ENCODE data around the gene SELENOK. TPM values are rescaled to one million over a fixed set of nuclear protein-coding genes. Genes with fewer than 3 reads are reported as not detected.

Gene SELENOK
- polyA plus RNA-seq, 2 donors = 50.3 to 81.1 TPM

DNA sequence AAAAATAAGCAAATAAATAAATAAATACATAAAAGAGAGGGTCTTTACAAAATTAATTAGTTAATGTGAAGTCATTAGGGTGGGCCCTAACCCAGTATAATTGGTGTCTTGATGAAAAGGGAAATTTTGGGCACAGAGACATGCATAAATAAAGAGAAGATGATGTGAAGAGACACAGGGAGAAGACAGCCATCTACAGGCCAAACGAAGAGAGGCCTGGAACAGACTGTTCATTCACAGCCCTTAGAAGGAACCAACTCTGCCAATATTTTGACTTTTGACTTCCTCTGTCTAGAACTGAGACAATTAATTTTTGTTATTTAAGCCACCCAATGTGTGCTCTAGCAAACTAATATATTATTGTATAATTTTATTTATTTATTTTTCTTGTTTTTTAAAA is 29.6 kb upstream of the SELENOK start:
- no peaks in the 10 kb centered on the region for H3K9me3 ChIP-seq (ENCODE audit: control insufficient read depth in 2 of 2, insufficient read depth in 1 of 2, low read depth in 1 of 2, low read length in 1 of 2)
- no peak overlapping the region for H3K4me3 ChIP-seq (ENCODE audit: low read depth in 1 of 2, low read length in 2 of 2)
- H3K36me3 ChIP-seq (ENCODE audit: control insufficient read depth in 2 of 2, insufficient read depth in 2 of 2, low read length in 1 of 2) = no peaks in the 10 kb centered on the region
- WGBS, 2 donors = 35 to 53% methylated on average over 1 of the region's 1 CpG
- no peak overlapping the region for H3K27ac ChIP-seq (ENCODE audit: low read depth in 2 of 2, low read length in 1 of 2)
- no peaks in the 10 kb centered on the region for H3K4me1 ChIP-seq (ENCODE audit: control insufficient read depth in 2 of 2, insufficient read depth in 2 of 2, low read length in 1 of 2)
- H3K27me3 ChIP-seq (ENCODE audit: control insufficient read depth in 1 of 2, insufficient read depth in 2 of 2, low read length in 2 of 2) = no peaks in the 10 kb centered on the region

DNA sequence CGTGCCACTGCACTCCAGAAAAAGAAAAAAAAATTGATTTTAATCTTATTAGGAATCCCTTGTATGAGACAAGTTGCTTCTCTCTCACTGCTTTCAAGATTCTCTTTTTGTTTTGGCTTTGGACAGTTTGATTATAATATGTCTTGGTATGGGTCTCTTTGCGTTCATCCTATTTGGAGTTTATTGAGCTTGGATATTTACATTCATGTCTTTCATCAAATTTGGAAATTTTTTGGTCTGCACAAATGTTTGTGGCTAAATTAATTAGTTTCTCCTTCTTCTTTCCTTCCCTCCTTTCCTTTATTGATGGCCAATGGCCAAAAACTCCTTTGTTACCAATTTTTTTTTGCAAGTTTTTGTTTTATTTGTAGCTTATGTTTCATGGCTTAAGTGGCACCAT is 28.1 kb upstream of the SELENOK start:
- WGBS, 2 donors = 88 to 100% methylated on average over 2 of the region's 2 CpGs
- no peaks in the 10 kb centered on the region for H3K27me3 ChIP-seq (ENCODE audit: control insufficient read depth in 1 of 2, insufficient read depth in 2 of 2, low read length in 2 of 2)
- H3K36me3 ChIP-seq (ENCODE audit: control insufficient read depth in 2 of 2, insufficient read depth in 2 of 2, low read length in 1 of 2) = no peaks in the 10 kb centered on the region
- no peaks in the 10 kb centered on the region for H3K9me3 ChIP-seq (ENCODE audit: control insufficient read depth in 2 of 2, insufficient read depth in 1 of 2, low read depth in 1 of 2, low read length in 1 of 2)
- H3K4me1 ChIP-seq (ENCODE audit: control insufficient read depth in 2 of 2, insufficient read depth in 2 of 2, low read length in 1 of 2) = no peaks in the 10 kb centered on the region
- no peak overlapping the region for H3K27ac ChIP-seq (ENCODE audit: low read depth in 2 of 2, low read length in 1 of 2)
- H3K4me3 ChIP-seq (ENCODE audit: low read depth in 1 of 2, low read length in 2 of 2) = no peak overlapping the region

DNA sequence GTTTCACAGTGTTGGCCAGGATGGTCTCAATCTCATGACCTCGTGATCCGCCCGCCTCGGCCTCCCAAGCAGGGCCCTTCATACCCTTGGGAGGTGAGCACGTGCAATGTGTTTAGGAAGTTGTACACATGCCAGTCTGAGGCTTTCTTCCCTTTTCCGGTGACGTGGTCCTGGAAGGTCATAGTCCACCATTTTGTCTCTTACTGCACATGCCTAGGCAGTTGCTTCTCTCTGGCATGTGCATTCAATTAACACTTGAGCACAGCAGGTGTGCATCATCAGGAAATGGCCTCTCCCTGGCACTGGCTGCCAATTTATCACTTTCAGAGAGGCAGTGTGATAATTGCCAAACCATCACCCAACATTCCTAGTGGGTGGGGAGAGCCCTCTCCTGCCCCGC is 21.7 kb upstream of the SELENOK start:
- Histone ChIP-seq H3K27me3 (ENCODE audit: control insufficient read depth in 1 of 2, insufficient read depth in 2 of 2, low read length in 2 of 2) (no peaks in the 10 kb centered on the region), H3K4me1 (ENCODE audit: control insufficient read depth in 2 of 2, insufficient read depth in 2 of 2, low read length in 1 of 2) (no peaks in the 10 kb centered on the region), H3K9me3 (ENCODE audit: control insufficient read depth in 2 of 2, insufficient read depth in 1 of 2, low read depth in 1 of 2, low read length in 1 of 2) (no peaks in the 10 kb centered on the region), H3K36me3 (ENCODE audit: control insufficient read depth in 2 of 2, insufficient read depth in 2 of 2, low read length in 1 of 2) (no peaks in the 10 kb centered on the region), H3K27ac (ENCODE audit: low read depth in 2 of 2, low read length in 1 of 2) (no peak overlapping the region), H3K4me3 (ENCODE audit: low read depth in 1 of 2, low read length in 2 of 2) (no peak overlapping the region)
- 88 to 89% methylated on average over 7 to 8 of the region's 8 CpGs for WGBS, 2 donors

- Histone ChIP-seq H3K27ac (ENCODE audit: low read depth in 2 of 2, low read length in 1 of 2) (no peak overlapping the region), H3K27me3 (ENCODE audit: control insufficient read depth in 1 of 2, insufficient read depth in 2 of 2, low read length in 2 of 2) (no peaks in the 10 kb centered on the region), H3K4me1 (ENCODE audit: control insufficient read depth in 2 of 2, insufficient read depth in 2 of 2, low read length in 1 of 2) (no peaks in the 10 kb centered on the region), H3K9me3 (ENCODE audit: control insufficient read depth in 2 of 2, insufficient read depth in 1 of 2, low read depth in 1 of 2, low read length in 1 of 2) (no peaks in the 10 kb centered on the region), H3K4me3 (ENCODE audit: low read depth in 1 of 2, low read length in 2 of 2) (no peak overlapping the region), H3K36me3 (ENCODE audit: control insufficient read depth in 2 of 2, insufficient read depth in 2 of 2, low read length in 1 of 2) (no peaks in the 10 kb centered on the region)
- 65 to 70% methylated on average over 5 of the region's 5 CpGs for WGBS, 2 donors
These were observed 11.1 kb upstream of the SELENOK start for GRCh38 chr3:53902711-53903110.

DNA sequence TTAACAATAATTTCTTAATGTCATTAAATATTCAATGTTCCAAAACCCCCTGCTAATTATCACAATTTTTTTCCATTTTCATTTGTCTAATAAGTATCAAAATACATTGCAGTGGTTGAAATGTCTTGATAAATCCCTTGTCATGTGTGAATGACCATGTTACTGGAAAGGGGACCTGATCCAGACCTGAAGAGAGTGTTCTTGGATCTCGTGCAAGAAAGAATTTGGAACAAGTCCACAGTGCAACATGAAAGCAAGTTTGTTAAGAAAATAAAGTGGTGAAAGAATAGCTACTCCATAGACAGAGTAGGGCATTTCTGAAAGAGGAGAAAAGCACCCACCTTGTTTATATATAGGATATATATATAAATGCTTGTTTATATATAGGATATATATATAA is 10.4 kb upstream of the SELENOK start:
- H3K27ac ChIP-seq (ENCODE audit: low read depth in 2 of 2, low read length in 1 of 2) = no peak overlapping the region
- H3K9me3 ChIP-seq (ENCODE audit: control insufficient read depth in 2 of 2, insufficient read depth in 1 of 2, low read depth in 1 of 2, low read length in 1 of 2) = peaks cover 0 to 2% of the 10 kb centered on the region in 2 donors
- H3K4me3 ChIP-seq (ENCODE audit: low read depth in 1 of 2, low read length in 2 of 2) = no peak overlapping the region
- H3K36me3 ChIP-seq (ENCODE audit: control insufficient read depth in 2 of 2, insufficient read depth in 2 of 2, low read length in 1 of 2) = no peaks in the 10 kb centered on the region
- WGBS, 2 donors = 14 to 17% methylated on average over 1 of the region's 1 CpG
- peaks cover 0 to 3% of the 10 kb centered on the region in 2 donors for H3K27me3 ChIP-seq (ENCODE audit: control insufficient read depth in 1 of 2, insufficient read depth in 2 of 2, low read length in 2 of 2)
- no peaks in the 10 kb centered on the region for H3K4me1 ChIP-seq (ENCODE audit: control insufficient read depth in 2 of 2, insufficient read depth in 2 of 2, low read length in 1 of 2)

- Histone ChIP-seq H3K4me1 (ENCODE audit: control insufficient read depth in 2 of 2, insufficient read depth in 2 of 2, low read length in 1 of 2) (no peaks in the 10 kb centered on the region), H3K36me3 (ENCODE audit: control insufficient read depth in 2 of 2, insufficient read depth in 2 of 2, low read length in 1 of 2) (no peaks in the 10 kb centered on the region), H3K27ac (ENCODE audit: low read depth in 2 of 2, low read length in 1 of 2) (no peak overlapping the region), H3K27me3 (ENCODE audit: control insufficient read depth in 1 of 2, insufficient read depth in 2 of 2, low read length in 2 of 2) (peaks cover 0 to 3% of the 10 kb centered on the region in 2 donors), H3K4me3 (ENCODE audit: low read depth in 1 of 2, low read length in 2 of 2) (no peak overlapping the region), H3K9me3 (ENCODE audit: control insufficient read depth in 2 of 2, insufficient read depth in 1 of 2, low read depth in 1 of 2, low read length in 1 of 2) (peaks cover 0 to 2% of the 10 kb centered on the region in 2 donors)
- 82 to 85% methylated on average over 2 of the region's 2 CpGs for WGBS, 2 donors
These were observed 9.1 kb upstream of the SELENOK start for GRCh38 chr3:53900666-53901331.

- Histone ChIP-seq H3K9me3 (ENCODE audit: control insufficient read depth in 2 of 2, insufficient read depth in 1 of 2, low read depth in 1 of 2, low read length in 1 of 2) (peaks cover 0 to 2% of the 10 kb centered on the region in 2 donors), H3K36me3 (ENCODE audit: control insufficient read depth in 2 of 2, insufficient read depth in 2 of 2, low read length in 1 of 2) (no peaks in the 10 kb centered on the region), H3K4me3 (ENCODE audit: low read depth in 1 of 2, low read length in 2 of 2) (no peak overlapping the region), H3K27ac (ENCODE audit: low read depth in 2 of 2, low read length in 1 of 2) (no peak overlapping the region), H3K27me3 (ENCODE audit: control insufficient read depth in 1 of 2, insufficient read depth in 2 of 2, low read length in 2 of 2) (peaks cover 0 to 3% of the 10 kb centered on the region in 2 donors), H3K4me1 (ENCODE audit: control insufficient read depth in 2 of 2, insufficient read depth in 2 of 2, low read length in 1 of 2) (no peaks in the 10 kb centered on the region)
- 59 to 61% methylated on average over 2 of the region's 2 CpGs for WGBS, 2 donors
These were observed 8.1 kb upstream of the SELENOK start for GRCh38 chr3:53899750-53900149.

DNA sequence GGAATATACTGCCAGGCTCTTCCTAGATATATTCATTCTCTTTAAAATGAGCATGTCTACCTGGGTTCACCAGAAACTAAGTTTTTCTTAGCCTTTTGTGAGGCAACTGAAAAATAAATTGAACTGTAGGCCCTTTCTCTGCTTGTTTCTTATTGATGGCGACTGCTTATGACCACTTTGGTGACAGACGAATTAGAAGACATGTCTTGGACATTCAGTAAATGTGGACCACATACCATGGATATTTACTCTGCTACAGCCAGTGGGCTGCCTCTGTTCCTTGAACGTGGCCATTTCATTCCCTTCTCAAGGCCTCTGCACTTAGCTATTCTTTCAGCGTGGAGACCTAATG is 603 bp upstream of the SELENOK start:
- Histone ChIP-seq H3K27me3 (ENCODE audit: control insufficient read depth in 1 of 2, insufficient read depth in 2 of 2, low read length in 2 of 2) (no peaks in the 10 kb centered on the region), H3K4me1 (ENCODE audit: control insufficient read depth in 2 of 2, insufficient read depth in 2 of 2, low read length in 1 of 2) (no peaks in the 10 kb centered on the region), H3K27ac (ENCODE audit: low read depth in 2 of 2, low read length in 1 of 2) (peak overlapping the region; percentile 78 to 97), H3K9me3 (ENCODE audit: control insufficient read depth in 2 of 2, insufficient read depth in 1 of 2, low read depth in 1 of 2, low read length in 1 of 2) (no peaks in the 10 kb centered on the region), H3K4me3 (ENCODE audit: low read depth in 1 of 2, low read length in 2 of 2) (peak overlapping the region; percentile 27 to 37), H3K36me3 (ENCODE audit: control insufficient read depth in 2 of 2, insufficient read depth in 2 of 2, low read length in 1 of 2) (no peaks in the 10 kb centered on the region)
- WGBS, 2 donors = 53 to 62% methylated on average over 4 of the region's 4 CpGs

DNA sequence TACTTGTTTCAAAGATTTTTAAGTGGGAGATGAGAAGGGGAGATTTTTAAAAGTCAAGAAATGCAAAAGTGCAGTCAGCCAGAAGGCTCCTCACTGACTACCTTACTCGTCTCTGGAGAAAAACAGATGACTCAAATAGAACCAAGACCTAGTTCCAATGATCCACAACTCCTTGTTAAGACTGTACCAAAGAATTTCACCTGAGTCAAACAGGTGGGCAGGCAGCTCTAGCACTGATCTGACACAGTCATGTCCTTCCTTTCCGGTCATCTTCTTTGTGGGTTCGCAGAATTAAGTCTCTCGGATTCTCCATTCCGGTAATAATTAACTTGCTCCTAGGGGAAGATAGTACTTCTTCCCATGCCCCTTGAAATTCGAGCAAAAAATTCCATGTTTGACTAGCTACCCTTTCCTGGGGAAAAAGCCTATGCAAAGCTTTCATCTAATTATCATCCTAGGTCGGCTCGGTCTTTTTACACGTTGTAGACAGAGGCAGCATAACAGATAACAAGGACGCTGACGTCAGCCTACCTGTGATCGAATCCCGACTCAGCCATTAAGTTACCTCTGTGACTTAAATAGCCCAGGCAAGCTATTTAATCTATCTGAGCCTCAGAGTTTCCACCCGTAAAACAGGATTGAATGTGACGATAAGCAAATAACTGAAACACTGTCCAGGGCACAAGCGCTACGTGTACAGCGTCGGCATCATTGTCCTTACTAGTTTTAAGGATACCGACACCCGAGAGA is 758 bp downstream of the SELENOK start:
- Histone ChIP-seq H3K36me3 (ENCODE audit: control insufficient read depth in 2 of 2, insufficient read depth in 2 of 2, low read length in 1 of 2) (peaks cover 0 to under 1% of the 10 kb centered on the region in 2 donors), H3K27ac (ENCODE audit: low read depth in 2 of 2, low read length in 1 of 2) (peak overlapping the region; percentile 94 to 96), H3K4me1 (ENCODE audit: control insufficient read depth in 2 of 2, insufficient read depth in 2 of 2, low read length in 1 of 2) (no peaks in the 10 kb centered on the region), H3K27me3 (ENCODE audit: control insufficient read depth in 1 of 2, insufficient read depth in 2 of 2, low read length in 2 of 2) (no peaks in the 10 kb centered on the region), H3K4me3 (ENCODE audit: low read depth in 1 of 2, low read length in 2 of 2) (peak overlapping the region; percentile 74 to 77), H3K9me3 (ENCODE audit: control insufficient read depth in 2 of 2, insufficient read depth in 1 of 2, low read depth in 1 of 2, low read length in 1 of 2) (no peaks in the 10 kb centered on the region)
- 4% methylated on average over 21 of the region's 21 CpGs for WGBS, 2 donors

- Histone ChIP-seq H3K27me3 (ENCODE audit: control insufficient read depth in 1 of 2, insufficient read depth in 2 of 2, low read length in 2 of 2) (no peaks in the 10 kb centered on the region), H3K9me3 (ENCODE audit: control insufficient read depth in 2 of 2, insufficient read depth in 1 of 2, low read depth in 1 of 2, low read length in 1 of 2) (no peaks in the 10 kb centered on the region), H3K4me1 (ENCODE audit: control insufficient read depth in 2 of 2, insufficient read depth in 2 of 2, low read length in 1 of 2) (no peaks in the 10 kb centered on the region), H3K4me3 (ENCODE audit: low read depth in 1 of 2, low read length in 2 of 2) (no peak overlapping the region), H3K27ac (ENCODE audit: low read depth in 2 of 2, low read length in 1 of 2) (no peak overlapping the region), H3K36me3 (ENCODE audit: control insufficient read depth in 2 of 2, insufficient read depth in 2 of 2, low read length in 1 of 2) (peaks cover 2 to 4% of the 10 kb centered on the region in 2 donors)
- WGBS, 2 donors = 80 to 94% methylated on average over 1 of the region's 1 CpG
These were observed 3.4 kb downstream of the SELENOK start for GRCh38 chr3:53888232-53888631.

Measured in esophagus (tissue), 2 donors.